ENCODE results near the gene ZSWIM7.
A peak's percentile ranks its signal among the peaks of the same experiment; 100 is the strongest.
"Not testable (repeated sequence)": the region's sequence is repeated elsewhere in the genome, so short reads cannot be mapped to it uniquely, and the experiment has no call there.

Gene ZSWIM7

GRCh38 chr17:15943971-15944758 lies 55.3 kb downstream of the ZSWIM7 start:
- TF ChIP-seq CTCF (IDR thresholded peaks at IDR 0.05; ENCODE audit: low read length, missing control alignments): no peak
- no peak for DNase-seq (ENCODE audit: low read depth)
- peak overlapping the region; percentile 89 for H3K4me3 ChIP-seq (replicated peaks; ENCODE audit: low read depth, low read length)

- no peak overlapping the region for H3K4me3 ChIP-seq (replicated peaks; ENCODE audit: low read depth, low read length)
- peak; percentile 57 for DNase-seq (ENCODE audit: low read depth)
Observed at GRCh38 chr17:15942207-15942833, 57.2 kb downstream of the ZSWIM7 start.

GRCh38 chr17:15941781-15942180 lies 57.7 kb downstream of the ZSWIM7 start:
- no peak overlapping the region for H3K4me3 ChIP-seq (replicated peaks; ENCODE audit: low read depth, low read length)
- no peak for DNase-seq (ENCODE audit: low read depth)
- no peak for TF ChIP-seq CTCF (IDR thresholded peaks at IDR 0.05; ENCODE audit: low read length, missing control alignments)

More at GRCh38 chr17:15942207-15942833, 57.2 kb downstream of the ZSWIM7 start:
- TF ChIP-seq CTCF (IDR thresholded peaks at IDR 0.05; ENCODE audit: low read length, missing control alignments): no peak

- not testable (repeated sequence) for H3K4me3 ChIP-seq (replicated peaks; ENCODE audit: low read depth, low read length); DNase-seq (ENCODE audit: low read depth)
Observed at GRCh38 chr17:15936481-15936880, 63.0 kb downstream of the ZSWIM7 start.

GRCh38 chr17:15935891-15936290 lies 63.6 kb downstream of the ZSWIM7 start:
- no peak for DNase-seq (ENCODE audit: low read depth)
- TF ChIP-seq CTCF (IDR thresholded peaks at IDR 0.05; ENCODE audit: low read length, missing control alignments): no peak
- H3K4me3 ChIP-seq (replicated peaks; ENCODE audit: low read depth, low read length): no peak overlapping the region

- H3K4me3 ChIP-seq (replicated peaks; ENCODE audit: low read depth, low read length): no peak overlapping the region
- DNase-seq (ENCODE audit: low read depth): no peak
- TF ChIP-seq CTCF (IDR thresholded peaks at IDR 0.05; ENCODE audit: low read length, missing control alignments): no peak
Observed at GRCh38 chr17:15934866-15935265, 64.6 kb downstream of the ZSWIM7 start.

- no peak for DNase-seq (ENCODE audit: low read depth)
- no peak for TF ChIP-seq CTCF (IDR thresholded peaks at IDR 0.05; ENCODE audit: low read length, missing control alignments)
- H3K4me3 ChIP-seq (replicated peaks; ENCODE audit: low read depth, low read length): no peak overlapping the region
Observed at GRCh38 chr17:15931394-15931793, 68.1 kb downstream of the ZSWIM7 start.

Data from fibroblast of pulmonary artery (primary cell).